Activated CD4-positive, alpha-beta T cell treated with anti-CD3 and anti-CD28 coated beads, Interleukin-2, amount 50 U/mL, for 16 hours (primary cell): ENCODE data around the gene NIT1.

Source experiments
- DNase-seq: peaks from one replicate; pipeline ENCODE4 v3.0.0-alpha.2; 2020

NIT1 gene, protein sequence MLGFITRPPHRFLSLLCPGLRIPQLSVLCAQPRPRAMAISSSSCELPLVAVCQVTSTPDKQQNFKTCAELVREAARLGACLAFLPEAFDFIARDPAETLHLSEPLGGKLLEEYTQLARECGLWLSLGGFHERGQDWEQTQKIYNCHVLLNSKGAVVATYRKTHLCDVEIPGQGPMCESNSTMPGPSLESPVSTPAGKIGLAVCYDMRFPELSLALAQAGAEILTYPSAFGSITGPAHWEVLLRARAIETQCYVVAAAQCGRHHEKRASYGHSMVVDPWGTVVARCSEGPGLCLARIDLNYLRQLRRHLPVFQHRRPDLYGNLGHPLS

DNA sequence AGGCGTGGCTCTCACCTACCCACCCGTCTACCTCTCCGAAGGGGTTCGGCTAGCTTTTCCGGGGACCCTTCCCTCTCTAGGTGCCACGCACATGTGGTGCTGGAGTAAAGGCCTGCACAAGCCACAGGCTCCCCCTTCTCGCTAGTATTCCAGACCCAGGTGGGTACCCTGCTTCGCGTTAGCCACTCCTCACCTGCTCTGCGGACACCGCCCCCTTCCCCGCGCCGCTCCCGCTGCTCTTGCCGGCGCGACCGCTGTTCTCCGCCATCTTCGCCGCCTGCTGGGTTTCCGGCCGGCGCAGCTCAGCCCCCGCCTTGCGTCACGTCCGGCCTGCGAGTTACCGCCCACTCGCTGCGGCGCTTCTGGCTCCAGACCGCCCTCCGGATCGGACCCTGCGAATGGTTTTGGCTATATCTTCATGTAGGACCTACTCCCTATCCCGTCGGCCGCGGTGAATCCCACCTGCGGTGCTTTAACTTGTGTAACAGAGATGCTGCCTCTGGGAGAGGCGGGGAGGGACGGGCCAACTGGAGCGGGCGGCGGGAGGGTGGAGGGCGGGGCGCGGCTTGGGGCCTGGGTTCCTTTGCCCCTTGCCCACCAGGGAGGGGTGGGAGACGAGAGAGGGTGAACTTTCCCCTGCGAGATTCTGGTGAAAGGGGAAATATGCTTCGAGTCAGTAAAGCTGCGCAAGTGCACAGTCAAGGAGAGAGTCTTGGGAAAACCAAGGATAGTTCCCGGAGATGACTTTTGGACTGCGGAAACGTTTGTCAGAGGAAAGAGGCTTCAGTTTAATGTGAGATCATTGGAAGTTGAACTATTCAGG, at the start of gene NIT1, which contains the start of gene PFDN2:
TSS of gene NIT1 (plus strand) at position 347 of the 823 bp plus-strand sequence. CDS start at position 419, 72 bp downstream.
TSS of gene PFDN2 (minus strand) at position 279 of the 823 bp plus-strand sequence. CDS start at position 268, 11 bp downstream.
- DNase-seq, result peak; percentile 88

GRCh38 chr1:161068306-161069234, 49.3 kb upstream of the NIT1 start:
- DNase-seq, result peak; percentile 90

DNA sequence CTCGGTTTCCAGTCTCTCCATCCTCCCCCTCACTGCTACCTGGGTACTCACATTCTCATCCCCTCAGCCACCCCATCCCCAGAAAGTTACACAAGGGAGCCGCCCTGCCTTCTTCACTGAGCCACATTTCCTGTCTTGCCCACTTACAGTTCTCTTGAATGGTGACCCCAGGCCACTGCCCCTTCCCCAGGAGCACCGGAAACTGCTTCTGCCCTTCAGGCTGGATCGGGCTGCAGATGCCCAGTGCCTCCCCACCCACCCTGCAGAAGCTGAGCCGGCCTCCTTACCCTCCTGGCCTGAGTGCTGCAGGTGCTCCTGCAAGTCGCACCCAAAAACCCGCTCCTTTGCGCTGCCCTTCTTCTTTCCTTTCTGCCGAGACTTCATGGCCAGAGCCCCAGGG, 48.7 kb upstream of the NIT1 start:
- peak; percentile 24 for DNase-seq

DNA sequence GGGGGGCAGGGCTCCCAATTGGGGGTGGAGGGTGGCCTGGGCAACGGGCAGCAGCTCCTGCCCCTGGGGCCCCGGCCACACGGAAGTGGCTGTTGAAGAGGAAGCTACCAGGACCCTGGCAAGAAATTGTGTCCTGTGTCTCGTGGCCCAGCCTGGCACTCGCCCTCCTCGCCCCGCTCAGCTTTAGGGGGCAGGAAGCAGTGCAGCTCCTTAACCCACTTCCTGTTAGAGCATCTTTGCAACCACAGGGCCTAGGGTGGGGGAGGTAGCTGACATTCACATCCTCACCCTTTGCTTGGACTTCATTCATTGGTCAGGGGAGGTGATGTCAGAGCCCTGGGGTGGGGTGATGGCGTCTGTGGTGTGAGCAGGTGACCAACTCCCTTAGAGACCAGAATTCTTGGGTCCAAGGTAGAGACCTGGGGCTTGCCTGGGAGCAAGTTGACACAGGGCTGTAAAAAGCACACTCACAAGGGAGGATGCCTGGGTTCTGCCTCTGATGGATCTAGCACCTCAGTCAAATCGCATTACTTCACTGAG, 48.1 kb upstream of the NIT1 start, which contains the start of gene ARHGAP30:
TSS of gene ARHGAP30 (minus strand) at position 161 of the 540 bp plus-strand sequence. CDS start 267 bp downstream, outside the sequence.
- peak; percentile 97 for DNase-seq

GRCh38 chr1:161070761-161071160, 47.1 kb upstream of the NIT1 start:
- no peak for DNase-seq

GRCh38 chr1:161071886-161072371, 46.0 kb upstream of the NIT1 start:
- peak; percentile 45 for DNase-seq

- no peak for DNase-seq
These were observed 45.0 kb upstream of the NIT1 start for GRCh38 chr1:161072751-161073449.

DNA sequence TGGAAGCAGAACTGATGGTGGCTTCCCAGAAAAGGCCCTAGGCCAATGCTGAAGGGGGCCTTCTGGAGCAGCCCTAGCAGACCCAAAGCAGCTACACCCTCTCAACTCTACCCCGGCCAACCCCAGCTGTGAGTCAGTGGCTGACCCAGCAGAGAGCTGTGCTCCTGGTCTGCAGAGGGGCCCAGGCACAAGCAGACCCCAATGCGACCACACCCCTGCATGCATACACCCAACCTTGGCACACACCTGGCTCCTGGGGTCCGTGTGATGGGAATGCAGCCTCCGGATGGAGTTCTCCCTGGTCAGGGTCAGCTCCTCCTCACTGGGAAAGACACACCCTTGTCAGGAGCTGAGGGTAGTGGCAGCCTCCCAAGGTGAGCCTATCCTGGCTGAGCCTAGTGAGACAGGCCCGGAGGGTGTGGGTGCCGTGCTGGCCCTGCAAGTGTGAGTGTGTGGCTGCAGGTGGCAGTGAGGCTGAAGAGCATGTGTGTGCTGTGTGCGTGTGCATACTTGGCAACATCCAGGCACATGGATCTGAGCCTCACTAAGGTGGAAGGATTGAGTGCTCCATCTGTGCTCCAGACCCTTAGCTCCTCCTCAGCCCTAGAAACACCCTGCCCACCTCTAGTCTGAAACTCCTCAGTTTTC, 44.3 kb upstream of the NIT1 start:
- DNase-seq, result no peak

- DNase-seq, result no peak
These were observed 43.1 kb upstream of the NIT1 start for GRCh38 chr1:161074676-161075368.

DNA sequence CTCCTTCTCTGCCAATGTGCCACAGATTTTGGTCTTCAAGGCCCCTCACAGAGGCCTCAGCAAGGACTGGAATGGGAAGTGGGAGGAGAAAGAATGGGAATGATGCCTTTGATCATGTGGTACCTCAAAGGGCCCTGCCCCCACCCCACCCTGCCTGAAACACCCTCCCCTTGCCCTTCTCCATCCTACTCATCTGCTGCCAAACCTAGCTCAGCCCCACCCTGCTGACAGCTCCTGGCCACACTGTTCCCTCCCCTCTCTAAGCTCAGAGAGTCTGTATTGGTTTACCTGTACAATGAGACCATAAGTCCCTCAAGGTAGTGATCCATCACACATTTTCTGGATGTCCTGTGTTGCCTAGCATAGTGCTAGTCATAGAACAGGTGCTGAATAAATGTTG, 41.5 kb upstream of the NIT1 start:
- no peak for DNase-seq

DNA sequence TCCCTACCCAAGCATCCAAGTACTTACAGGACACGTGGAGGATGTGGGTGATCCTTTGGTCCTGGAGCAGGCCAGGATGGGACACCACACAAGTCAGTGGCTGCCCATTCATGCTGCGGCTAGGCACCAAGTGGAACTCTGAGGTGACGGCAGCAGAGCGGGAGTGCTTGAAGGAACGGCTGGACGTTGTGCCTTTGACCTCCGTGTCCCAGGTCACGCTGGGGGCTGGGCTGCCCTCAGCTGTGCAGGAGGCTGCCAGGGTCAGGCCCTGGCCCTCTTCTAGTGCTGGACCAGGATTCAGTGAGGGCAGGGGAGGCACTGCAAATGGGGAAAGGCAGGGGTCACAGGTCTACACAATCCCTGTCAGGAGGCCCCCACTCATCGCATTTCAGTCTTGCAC, 40.5 kb upstream of the NIT1 start:
- no peak for DNase-seq

- DNase-seq, result peak; percentile 12
These were observed 38.3 kb upstream of the NIT1 start for GRCh38 chr1:161079436-161080110.

- no peak for DNase-seq
These were observed 37.2 kb upstream of the NIT1 start for GRCh38 chr1:161080441-161081405.

DNA sequence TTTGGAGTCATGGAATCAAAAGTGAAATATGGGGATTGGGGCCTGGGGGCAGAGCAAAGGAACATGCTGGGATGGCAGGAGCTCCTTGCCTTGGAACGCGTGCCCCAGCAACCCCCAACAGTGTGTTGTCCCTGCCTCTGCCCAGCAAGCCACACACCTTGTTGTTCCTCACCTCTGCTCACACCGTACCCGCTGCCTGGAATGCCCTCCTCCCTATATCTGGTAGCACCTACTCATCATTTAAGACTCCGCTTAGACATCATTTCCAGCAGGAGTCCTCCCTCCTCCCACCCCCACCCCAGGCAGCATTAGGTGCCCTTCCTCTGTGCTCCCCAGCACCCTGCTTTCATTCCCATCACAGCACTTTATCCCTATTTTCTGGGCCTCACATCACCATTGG, 36.4 kb upstream of the NIT1 start:
- DNase-seq, result no peak

GRCh38 chr1:161082483-161082882, 35.4 kb upstream of the NIT1 start:
- no peak for DNase-seq

DNA sequence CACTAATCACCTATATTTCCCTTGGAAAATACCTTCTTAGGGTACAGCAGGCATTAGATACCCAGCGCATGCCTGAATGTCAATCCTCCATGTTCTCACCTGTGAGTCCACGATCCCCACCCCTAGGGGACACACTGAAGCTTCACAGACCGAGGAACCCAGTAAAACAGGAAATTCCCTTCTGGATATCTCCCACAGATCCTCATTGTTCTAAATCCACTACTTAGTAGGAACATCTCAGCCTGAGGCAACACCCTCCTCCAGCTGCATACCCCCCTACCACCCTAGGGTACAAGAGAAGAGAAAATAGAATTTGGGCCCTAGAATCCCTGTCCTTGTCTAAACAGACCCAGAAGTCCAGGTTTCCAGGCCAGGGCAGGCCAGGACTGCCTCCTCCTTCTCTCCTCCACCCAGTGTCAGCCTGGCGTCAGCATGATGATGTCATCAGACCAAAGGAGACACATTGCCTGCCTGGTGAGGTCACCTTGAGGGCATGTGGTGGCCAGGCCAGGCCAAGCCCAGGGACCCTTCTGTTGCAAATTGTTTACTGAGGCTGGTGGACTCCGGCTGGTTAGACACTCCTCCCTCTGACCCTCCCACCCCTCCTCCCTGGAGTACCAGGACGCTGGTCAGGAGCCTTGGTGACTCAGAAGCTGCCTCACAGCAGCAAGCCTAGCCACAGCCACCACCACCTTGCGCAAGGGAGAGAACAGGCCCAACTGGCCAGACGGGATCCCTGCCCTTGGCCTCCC, 34.7 kb upstream of the NIT1 start:
- no peak for DNase-seq

DNA sequence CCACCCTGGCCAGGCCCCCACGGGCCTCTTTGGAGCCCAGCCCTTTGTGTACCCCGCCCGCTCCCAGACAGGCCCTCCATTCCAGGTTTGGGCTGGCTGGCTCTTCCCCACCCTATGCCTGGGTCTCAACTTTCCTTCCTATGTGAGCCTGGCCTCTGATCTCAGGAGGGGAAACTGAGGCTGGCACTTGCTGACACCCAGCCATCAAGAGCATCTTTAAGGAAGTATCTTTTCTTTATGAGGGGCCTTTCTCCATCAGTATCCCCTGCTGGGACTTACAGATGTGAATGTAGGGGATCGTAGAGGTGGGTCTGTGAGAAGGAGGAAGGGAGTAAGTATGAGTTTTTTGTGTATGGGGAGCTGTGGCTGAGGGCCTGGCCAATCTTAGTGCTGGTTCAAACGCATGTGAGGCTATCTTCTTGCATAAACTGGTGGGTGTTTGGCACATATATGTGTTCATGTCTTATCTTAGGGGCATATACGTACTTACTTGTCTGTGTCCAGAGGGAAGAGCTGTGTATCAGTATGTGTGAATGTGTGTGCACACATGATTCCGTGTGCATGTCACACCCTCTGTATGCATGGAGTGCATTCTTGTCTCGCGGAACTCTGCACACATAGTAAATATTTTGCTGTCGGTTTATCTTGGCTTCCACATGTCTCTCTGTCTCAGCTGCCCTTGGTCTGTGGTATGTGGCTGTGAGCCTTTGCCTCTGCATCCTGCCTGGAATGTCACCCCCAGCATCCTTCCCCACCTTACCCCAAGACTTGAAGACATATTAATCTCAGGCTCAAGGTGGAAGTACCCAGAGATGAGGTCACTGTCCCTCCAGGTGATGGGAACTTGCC, 33.9 kb upstream of the NIT1 start:
- DNase-seq, result no peak
